Placental epithelial cell (primary cell): ENCODE measurements around the gene PRH2. TPM values are rescaled to one million over a fixed set of nuclear protein-coding genes. Genes with fewer than 3 reads are reported as not detected.

Source experiments
- total RNA-seq: library from RNA; depleted of rRNA; stranded (reverse); fragments of >200 nt; gene quantifications from 2 replicates; pipeline ENCODE4 v1.2.3, GENCODE V29; 2012

The PRH2 gene
- 1.1 and 1.2 TPM in 2 replicates for total RNA-seq

GRCh38 chr12:10928746-10929286, at the start of gene PRH2:
TSS of gene PRH2 (plus strand) at chr12:10929236. CDS start at chr12:10929274, 38 bp downstream.

DNA sequence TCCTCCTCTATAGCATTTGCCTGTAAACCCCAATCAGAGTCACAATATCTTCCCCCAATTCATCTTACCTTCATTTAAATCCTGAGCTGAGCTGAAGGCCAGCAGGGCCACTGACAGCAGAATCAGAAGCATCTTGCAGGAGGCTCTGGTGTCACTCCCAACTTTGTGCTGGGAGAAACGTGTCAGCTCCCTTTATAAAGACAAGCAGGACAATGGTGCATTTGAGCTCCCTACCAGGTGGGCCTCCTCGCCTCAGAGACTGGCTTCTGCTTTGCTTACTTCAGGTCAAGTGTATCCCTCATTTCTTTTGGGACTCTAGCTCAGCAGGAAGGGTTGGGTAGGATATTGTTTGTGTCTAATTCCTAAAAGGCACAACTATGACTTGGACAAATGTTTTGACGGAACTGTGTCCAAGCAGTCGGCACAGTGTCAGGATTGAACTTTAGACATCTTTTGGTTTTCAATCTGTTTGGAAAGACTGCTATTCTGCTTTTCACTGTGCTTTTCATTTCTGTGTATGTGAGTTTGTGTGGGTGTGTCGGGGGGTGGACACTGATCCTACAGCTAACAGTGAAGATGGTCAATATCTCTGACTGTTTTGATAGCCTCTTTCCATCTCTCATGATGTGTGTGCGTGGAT, 44.8 kb upstream of the PRH2 start, which contains the start of gene PRH1:
PRH1 (minus strand) TSS at position 170 of the 640 bp plus-strand sequence; CDS start at position 132, 38 bp downstream.

DNA sequence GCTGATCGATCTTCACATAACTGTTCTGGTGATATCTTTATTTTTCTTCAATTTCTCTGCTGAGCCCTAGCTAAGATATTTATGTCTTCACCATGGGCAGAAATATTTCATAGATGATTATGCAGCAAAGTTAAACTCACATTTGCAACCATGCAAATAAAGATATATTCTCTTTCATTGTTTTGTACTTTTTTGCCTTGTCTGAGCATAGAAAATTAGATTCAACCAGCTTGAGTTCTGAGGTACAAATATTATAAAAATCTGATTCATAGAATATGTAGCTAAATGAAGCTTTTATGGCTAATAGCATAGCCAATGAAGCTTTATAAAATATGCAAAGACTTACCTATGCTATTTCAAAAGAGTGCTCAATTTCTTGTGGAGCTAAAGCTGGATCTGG, 19.6 kb upstream of the PRH2 start, which contains the start of gene TAS2R13:
TAS2R13 (minus strand) TSS at position 101 of the 400 bp plus-strand sequence. CDS start 264 bp downstream, outside the sequence.

DNA sequence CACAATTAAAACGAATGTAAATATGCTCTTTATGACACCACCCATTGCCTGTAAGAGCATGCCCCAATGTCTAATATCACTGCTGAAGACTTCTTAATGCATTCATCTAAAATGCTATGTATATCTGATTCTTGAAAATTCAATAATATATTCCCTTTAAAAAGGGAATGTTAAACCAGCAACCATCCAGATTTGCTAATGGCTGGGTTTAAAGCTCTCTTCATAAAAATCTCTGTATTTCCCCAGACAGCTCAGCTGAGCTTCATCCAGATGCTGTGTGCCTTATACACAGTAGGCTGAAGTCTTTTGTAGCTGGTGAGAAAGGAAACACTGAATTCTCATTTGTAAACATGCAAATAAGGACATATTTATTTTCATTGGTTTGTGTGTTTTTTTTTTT, 10.1 kb downstream of the PRH2 start, which contains the start of gene TAS2R14:
TAS2R14 (minus strand) TSS at position 101 of the 400 bp plus-strand sequence; CDS start at position 45, 56 bp downstream.

Other genes with a start within 250 kb of the PRH2 start
- 177 and 242 TPM in 2 replicates for gene YBX3, start 205.9 kb upstream of the PRH2 start, total RNA-seq
- 0.39 TPM in 1 of 2 replicates, not detected in the other for gene TAS2R7, start 126.6 kb upstream of the PRH2 start, total RNA-seq
- not detected in 2 replicates for gene TAS2R8, start 122.0 kb upstream of the PRH2 start, total RNA-seq
- gene TAS2R9, start 119.1 kb upstream of the PRH2 start, total RNA-seq: not detected in 2 replicates
- 0.33 and 1.6 TPM in 2 replicates for gene TAS2R10, start 102.9 kb upstream of the PRH2 start, total RNA-seq
- gene PRR4, start 79.8 kb upstream of the PRH2 start, total RNA-seq: 0.98 and 3.5 TPM in 2 replicates
- gene PRH1, start 45.0 kb upstream of the PRH2 start, total RNA-seq: 21.8 and 24.3 TPM in 2 replicates
- 1.5 and 2.0 TPM in 2 replicates for gene TAS2R13, start 19.7 kb upstream of the PRH2 start, total RNA-seq
- 2.5 and 2.7 TPM in 2 replicates for gene TAS2R14, start 10.0 kb downstream of the PRH2 start, total RNA-seq
- 3.1 and 4.1 TPM in 2 replicates for gene TAS2R50, start 57.7 kb downstream of the PRH2 start, total RNA-seq
- 2.7 and 4.1 TPM in 2 replicates for gene TAS2R20, start 69.1 kb downstream of the PRH2 start, total RNA-seq
- gene TAS2R19, start 93.4 kb downstream of the PRH2 start, total RNA-seq: 4.7 and 6.2 TPM in 2 replicates
- gene TAS2R31, start 102.2 kb downstream of the PRH2 start, total RNA-seq: 3.1 and 7.1 TPM in 2 replicates
- 2.5 and 2.7 TPM in 2 replicates for gene TAS2R46, start 133.1 kb downstream of the PRH2 start, total RNA-seq
- 2.0 and 2.4 TPM in 2 replicates for gene TAS2R43, start 163.1 kb downstream of the PRH2 start, total RNA-seq
- 5.5 and 7.0 TPM in 2 replicates for gene TAS2R30, start 205.4 kb downstream of the PRH2 start, total RNA-seq
- 4.7 and 7.4 TPM in 2 replicates for gene SMIM10L1, start 242.0 kb downstream of the PRH2 start, total RNA-seq